HG03025 (cell line): Measurements from ENCODE around the gene PRAMEF33.
"Not testable (repeated sequence)": the region's sequence is repeated elsewhere in the genome, so short reads cannot be mapped to it uniquely, and the experiment has no call there.

Experiments used
- ATAC-seq: cut with Tn5 transposase; IDR thresholded peaks from one replicate; pipeline ENCODE4 v1.9.1; 2021; ENCODE audit warnings: mild to moderate bottlenecking, moderate library complexity; ENCODE audit not compliant: unreplicated experiment, low FRiP score

PRAMEF33 gene

GRCh38 chr1:13303239-13303638 lies at the start of gene PRAMEF33:
PRAMEF33 (plus strand) TSS chr1:13303539; CDS start chr1:13305955, 2,416 bp downstream.
- not testable (repeated sequence) for ATAC-seq

GRCh38 chr1:13253898-13254297 lies 49.4 kb upstream of the PRAMEF33 start, which contains the start of gene PRAMEF5:
PRAMEF5 (plus strand) TSS chr1:13254198; CDS start chr1:13259269, 5,071 bp downstream.
- not testable (repeated sequence) for ATAC-seq

- ATAC-seq = not testable (repeated sequence)
Measured at GRCh38 chr1:13265124-13265523, 38.2 kb upstream of the PRAMEF33 start.

- not testable (repeated sequence) for ATAC-seq
Measured at GRCh38 chr1:13277016-13277415, 26.3 kb upstream of the PRAMEF33 start.

GRCh38 chr1:13279617-13280016 lies 23.7 kb upstream of the PRAMEF33 start:
- ATAC-seq = not testable (repeated sequence)

- not testable (repeated sequence) for ATAC-seq
Measured at GRCh38 chr1:13285037-13285436, 18.3 kb upstream of the PRAMEF33 start, which contains the start of gene PRAMEF8. PRAMEF8 (minus strand) TSS chr1:13285137; CDS start chr1:13284091, 1,046 bp downstream.

- ATAC-seq = not testable (repeated sequence)
Measured at GRCh38 chr1:13289030-13289429, 14.3 kb upstream of the PRAMEF33 start.

- not testable (repeated sequence) for ATAC-seq
Measured at GRCh38 chr1:13297216-13297931, 6.0 kb upstream of the PRAMEF33 start.

GRCh38 chr1:13298699-13299098 lies 4.6 kb upstream of the PRAMEF33 start:
- not testable (repeated sequence) for ATAC-seq

GRCh38 chr1:13302197-13302596 lies 1.1 kb upstream of the PRAMEF33 start:
- not testable (repeated sequence) for ATAC-seq

- ATAC-seq = not testable (repeated sequence)
Measured at GRCh38 chr1:13315281-13315680, 11.9 kb downstream of the PRAMEF33 start, which contains the start of gene PRAMEF15. PRAMEF15 (plus strand) TSS chr1:13315581; CDS start chr1:13318408, 2,827 bp downstream.

- not testable (repeated sequence) for ATAC-seq
Measured at GRCh38 chr1:13342496-13342895, 39.2 kb downstream of the PRAMEF33 start.

- ATAC-seq = not testable (repeated sequence)
Measured at GRCh38 chr1:13347034-13347433, 43.7 kb downstream of the PRAMEF33 start, which contains the start of gene PRAMEF14. PRAMEF14 (minus strand) TSS chr1:13347134; CDS start chr1:13345314, 1,820 bp downstream.

- not testable (repeated sequence) for ATAC-seq
Measured at GRCh38 chr1:13353476-13353875, 50.1 kb downstream of the PRAMEF33 start.

- ATAC-seq = not testable (repeated sequence)
Measured at GRCh38 chr1:13354475-13354874, 51.1 kb downstream of the PRAMEF33 start.

- ATAC-seq = not testable (repeated sequence)
Measured at GRCh38 chr1:13356774-13357173, 53.4 kb downstream of the PRAMEF33 start.
